Naive thymus-derived CD4-positive, alpha-beta T cell (primary cell): ENCODE results near the gene BCL6B. TPM values are rescaled to one million over a fixed set of nuclear protein-coding genes. Genes with fewer than 3 reads are reported as not detected.
A peak's percentile ranks its signal among the peaks of the same experiment; 100 is the strongest.

Experiments used
- ATAC-seq: fragments of 150-1000 bp; cut with Tn5 transposase; 2 replicates; pipeline ENCODE4 v1.10.0; 2021; ENCODE audit warnings: mild to moderate bottlenecking, moderate library complexity
- CTCF ChIA-PET: fragments of 350-600 bp; sonication (Branson Sonifier 250); formaldehyde crosslinking; loops from one replicate; lab custom pipeline; 2021; ENCODE audit warnings: antibody characterized with exemption; lab: Charles Lee
- POLR2A ChIA-PET: fragments of 350-600 bp; sonication (Branson Sonifier 250); formaldehyde crosslinking; loops from one replicate; lab custom pipeline; 2021; ENCODE audit warnings: antibody characterized with exemption, inconsistent platforms; lab: Charles Lee
- DNase-seq, 9 donors: peaks; one replicate each; pipeline versions ENCODE4 v3.0.0 to v3.0.0-alpha.2; 2020 to 2022; ENCODE audit warnings: mixed read lengths in 1 of 9
- H3K27ac ChIP-seq: one replicate; pipeline ENCODE4 v1.7.0; 2013; ENCODE audit warnings: mild to moderate bottlenecking, low read depth, low read length, moderate library complexity
- H3K27me3 ChIP-seq, 2 donors: one replicate each; pipeline ENCODE4 v1.7.0; 2013; ENCODE audit warnings: low read length in 2 of 2, mild to moderate bottlenecking in 2 of 2, moderate library complexity in 2 of 2; ENCODE audit not compliant: control insufficient read depth in 2 of 2, insufficient read depth in 2 of 2
- H3K36me3 ChIP-seq, 3 experiments: 1 replicate in 2 of 3; 2 replicates in 1 of 3; pipeline ENCODE4 v1.7.0; 2013; ENCODE audit warnings: low read length in 3 of 3, mild to moderate bottlenecking in 3 of 3, moderate library complexity in 1 of 3; ENCODE audit not compliant: insufficient read depth in 3 of 3, control insufficient read depth in 2 of 3
- H3K4me1 ChIP-seq, 2 donors: one replicate each; pipeline ENCODE4 v1.7.0; 2013; ENCODE audit warnings: low read length in 2 of 2, mild to moderate bottlenecking in 2 of 2, moderate library complexity in 1 of 2; ENCODE audit not compliant: control insufficient read depth in 2 of 2, insufficient read depth in 2 of 2
- H3K4me3 ChIP-seq: 2 replicates; pipeline ENCODE4 v1.7.0; 2013; ENCODE audit warnings: mild to moderate bottlenecking, low read length
- H3K9me3 ChIP-seq, 3 experiments: 1 replicate in 2 of 3; 2 replicates in 1 of 3; pipeline ENCODE4 v1.7.0; 2013; ENCODE audit warnings: low read length in 3 of 3; ENCODE audit not compliant: control insufficient read depth in 2 of 3
- H3K27ac Mint-ChIP-seq, 9 donors: one replicate each; pipeline ENCODE4 v1.8.0; 2020 to 2022; ENCODE audit warnings: mixed read lengths in 9 of 9, mild to moderate bottlenecking in 8 of 9, moderate library complexity in 5 of 9, inconsistent platforms in 2 of 9
- H3K27me3 Mint-ChIP-seq, 5 donors: one replicate each; pipeline ENCODE4 v1.8.0; 2021 to 2022; ENCODE audit warnings: mixed read lengths in 5 of 5, mild to moderate bottlenecking in 1 of 5
- H3K36me3 Mint-ChIP-seq, 5 donors: one replicate each; pipeline ENCODE4 v1.8.0; 2020 to 2022; ENCODE audit warnings: mixed read lengths in 5 of 5, mild to moderate bottlenecking in 3 of 5, inconsistent platforms in 1 of 5
- H3K4me1 Mint-ChIP-seq, 7 donors: one replicate each; pipeline ENCODE4 v1.8.0; 2020 to 2022; ENCODE audit warnings: mixed read lengths in 7 of 7, mild to moderate bottlenecking in 3 of 7, inconsistent platforms in 1 of 7
- H3K4me3 Mint-ChIP-seq, 10 donors: one replicate each; pipeline ENCODE4 v1.8.0; 2020 to 2022; ENCODE audit warnings: mild to moderate bottlenecking in 10 of 10, mixed read lengths in 10 of 10, moderate library complexity in 6 of 10, inconsistent platforms in 2 of 10
- H3K9me3 Mint-ChIP-seq, 11 donors: one replicate each; pipeline ENCODE4 v1.8.0; 2020 to 2022; ENCODE audit warnings: mixed read lengths in 11 of 11, mild to moderate bottlenecking in 4 of 11, inconsistent platforms in 1 of 11, moderate library complexity in 1 of 11
- intact Hi-C, 2 donors: fragments of 100-400 bp; cut with micrococcal nuclease; formaldehyde crosslinking; loops; one replicate each; pipeline ENCODE4 v1.15.1; 2023
- polyA plus RNA-seq, 2 donors: library from polyadenylated mRNA; unstranded; fragments of 300-500 nt; fragmentation: Illumina TruSeq; gene quantifications; one replicate each; pipeline ENCODE4 v1.2.3, GENCODE V29; 2021
- total RNA-seq, 6 experiments: library from RNA in 5 of 6; stranded (reverse) in 5 of 6; gene quantifications; 1 replicate in 5 of 6; 2 replicates in 1 of 6; pipeline ENCODE4 v1.2.3 and lab custom pipeline; 2021 to 2026

The BCL6B gene
- total and polyA plus RNA-seq, 7 experiments from 2014 or later: 0.70 TPM; not detected in 6

- Histone ChIP-seq H3K36me3 (no peaks in the 10 kb centered on the region), H3K4me1 (peaks cover 5 to 10% of the 10 kb centered on the region in 2 donors), H3K27ac (no peak overlapping the region), H3K9me3 (no peaks in the 10 kb centered on the region), H3K27me3 (no peaks in the 10 kb centered on the region), H3K4me3 (no peak overlapping the region)
- H3K9me3 Mint-ChIP-seq: peaks cover 0 to 2% (median 0%) of the 10 kb centered on the region in 11 donors
- POLR2A ChIA-PET: no interaction called here
- intact Hi-C loops: no loop called here
- peaks cover 5 to 26% (median 22%) of the 10 kb centered on the region in 7 donors for H3K4me1 Mint-ChIP-seq
- DNase-seq: no peak
- peak overlapping the region in 1 of 10 donors; percentile 16 for H3K4me3 Mint-ChIP-seq
- CTCF ChIA-PET: no interaction called here
- no peaks in the 10 kb centered on the region for H3K36me3 Mint-ChIP-seq
- H3K27ac Mint-ChIP-seq: peak overlapping the region in 1 of 9 donors; percentile 18
- ATAC-seq: no peak
- H3K27me3 Mint-ChIP-seq: peaks cover 0 to 17% (median 5%) of the 10 kb centered on the region in 5 donors
Observed at GRCh38 chr17:7078711-7079110, 55.9 kb downstream of the BCL6B start.

Other genes with a start within 250 kb of the BCL6B start
- gene FBXO39, start 246.8 kb upstream of the BCL6B start, total RNA-seq: 1 to 10 TPM in 1 of 5 experiments, under 1 TPM in 4; 0.30 to 7.4 (median 0.66) TPM
- gene FBXO39, start 246.8 kb upstream of the BCL6B start, polyA plus RNA-seq: under 1 TPM; 0.27 to 0.38 TPM
- gene TEKT1, start 191.3 kb upstream of the BCL6B start, total RNA-seq: not detected
- gene TEKT1, start 191.3 kb upstream of the BCL6B start, polyA plus RNA-seq: not detected
- 1 to 10 TPM in 1 of 5 experiments, not detected in 4; 1.0 TPM for gene ALOX12, start 27.0 kb upstream of the BCL6B start, total RNA-seq
- under 1 TPM; 0.08 to 0.48 TPM for gene ALOX12, start 27.0 kb upstream of the BCL6B start, polyA plus RNA-seq
- 100 to 1,000 TPM; 107 to 184 (median 140) TPM for gene RNASEK, start 10.4 kb upstream of the BCL6B start, total RNA-seq
- 100 to 1,000 TPM; 539 to 628 TPM for gene RNASEK, start 10.4 kb upstream of the BCL6B start, polyA plus RNA-seq
- 10 to 100 TPM in 3 of 5 experiments, 1 to 10 TPM in 2; 3.4 to 20.9 (median 15.0) TPM for gene SLC16A13, start 13.0 kb downstream of the BCL6B start, total RNA-seq
- 1 to 10 TPM; 1.8 to 3.5 TPM for gene SLC16A13, start 13.0 kb downstream of the BCL6B start, polyA plus RNA-seq
- gene SLC16A11, start 21.0 kb downstream of the BCL6B start, total RNA-seq: 1 to 10 TPM in 3 of 5 experiments, under 1 TPM in 2; 0.24 to 1.7 (median 1.4) TPM
- gene SLC16A11, start 21.0 kb downstream of the BCL6B start, polyA plus RNA-seq: 1 to 10 TPM; 1.1 TPM
- gene CLEC10A, start 57.2 kb downstream of the BCL6B start, total RNA-seq: 10 to 100 TPM in 1 of 5 experiments, 1 to 10 TPM in 3, not detected in 1; 1.4 to 10.6 (median 4.9) TPM
- gene CLEC10A, start 57.2 kb downstream of the BCL6B start, polyA plus RNA-seq: not detected
- gene ASGR2, start 91.8 kb downstream of the BCL6B start, total RNA-seq: 10 to 100 TPM in 1 of 5 experiments, 1 to 10 TPM in 1, under 1 TPM in 1, not detected in 2; 0.27 to 15.0 (median 1.9) TPM
- not detected for gene ASGR2, start 91.8 kb downstream of the BCL6B start, polyA plus RNA-seq
- gene ASGR1, start 156.3 kb downstream of the BCL6B start, total RNA-seq: 10 to 100 TPM in 1 of 5 experiments, 1 to 10 TPM in 1, under 1 TPM in 2, not detected in 1; 0.79 to 11.9 (median 1.3) TPM
- gene ASGR1, start 156.3 kb downstream of the BCL6B start, polyA plus RNA-seq: not detected
- 10 to 100 TPM; 10.9 to 25.4 (median 16.5) TPM for gene DLG4, start 196.8 kb downstream of the BCL6B start, total RNA-seq
- gene DLG4, start 196.8 kb downstream of the BCL6B start, polyA plus RNA-seq: under 1 TPM; 0.26 to 0.83 TPM
- 100 to 1,000 TPM; 287 to 390 (median 339) TPM for gene ACADVL, start 196.9 kb downstream of the BCL6B start, total RNA-seq
- 10 to 100 TPM; 75.3 to 88.4 TPM for gene ACADVL, start 196.9 kb downstream of the BCL6B start, polyA plus RNA-seq
- gene DVL2, start 211.5 kb downstream of the BCL6B start, total RNA-seq: 10 to 100 TPM; 51.2 to 91.5 (median 52.3) TPM
- 10 to 100 TPM; 15.1 to 31.1 TPM for gene DVL2, start 211.5 kb downstream of the BCL6B start, polyA plus RNA-seq
- 10 to 100 TPM; 12.3 to 58.7 (median 55.2) TPM for gene PHF23, start 216.4 kb downstream of the BCL6B start, total RNA-seq
- 10 to 100 TPM; 16.0 to 41.3 TPM for gene PHF23, start 216.4 kb downstream of the BCL6B start, polyA plus RNA-seq
- gene GABARAP, start 219.4 kb downstream of the BCL6B start, total RNA-seq: 100 to 1,000 TPM; 214 to 427 (median 286) TPM
- gene GABARAP, start 219.4 kb downstream of the BCL6B start, polyA plus RNA-seq: 100 to 1,000 TPM; 656 to 950 TPM
- 100 to 1,000 TPM in 4 of 5 experiments, 10 to 100 TPM in 1; 96.8 to 173 (median 133) TPM for gene CTDNEP1, start 228.7 kb downstream of the BCL6B start, total RNA-seq
- 10 to 100 TPM; 38.3 to 45.4 TPM for gene CTDNEP1, start 228.7 kb downstream of the BCL6B start, polyA plus RNA-seq
- gene ELP5, start 229.2 kb downstream of the BCL6B start, total RNA-seq: 10 to 100 TPM; 26.9 to 49.1 (median 32.9) TPM
- gene ELP5, start 229.2 kb downstream of the BCL6B start, polyA plus RNA-seq: 10 to 100 TPM; 60.4 to 89.9 TPM
- gene CLDN7, start 239.4 kb downstream of the BCL6B start, total RNA-seq: 1 to 10 TPM in 2 of 5 experiments, under 1 TPM in 3; 0.29 to 3.8 (median 0.81) TPM
- 1 to 10 TPM; 1.7 to 2.9 TPM for gene CLDN7, start 239.4 kb downstream of the BCL6B start, polyA plus RNA-seq